ENCODE measurements around the gene MBD6.

Gene MBD6, protein sequence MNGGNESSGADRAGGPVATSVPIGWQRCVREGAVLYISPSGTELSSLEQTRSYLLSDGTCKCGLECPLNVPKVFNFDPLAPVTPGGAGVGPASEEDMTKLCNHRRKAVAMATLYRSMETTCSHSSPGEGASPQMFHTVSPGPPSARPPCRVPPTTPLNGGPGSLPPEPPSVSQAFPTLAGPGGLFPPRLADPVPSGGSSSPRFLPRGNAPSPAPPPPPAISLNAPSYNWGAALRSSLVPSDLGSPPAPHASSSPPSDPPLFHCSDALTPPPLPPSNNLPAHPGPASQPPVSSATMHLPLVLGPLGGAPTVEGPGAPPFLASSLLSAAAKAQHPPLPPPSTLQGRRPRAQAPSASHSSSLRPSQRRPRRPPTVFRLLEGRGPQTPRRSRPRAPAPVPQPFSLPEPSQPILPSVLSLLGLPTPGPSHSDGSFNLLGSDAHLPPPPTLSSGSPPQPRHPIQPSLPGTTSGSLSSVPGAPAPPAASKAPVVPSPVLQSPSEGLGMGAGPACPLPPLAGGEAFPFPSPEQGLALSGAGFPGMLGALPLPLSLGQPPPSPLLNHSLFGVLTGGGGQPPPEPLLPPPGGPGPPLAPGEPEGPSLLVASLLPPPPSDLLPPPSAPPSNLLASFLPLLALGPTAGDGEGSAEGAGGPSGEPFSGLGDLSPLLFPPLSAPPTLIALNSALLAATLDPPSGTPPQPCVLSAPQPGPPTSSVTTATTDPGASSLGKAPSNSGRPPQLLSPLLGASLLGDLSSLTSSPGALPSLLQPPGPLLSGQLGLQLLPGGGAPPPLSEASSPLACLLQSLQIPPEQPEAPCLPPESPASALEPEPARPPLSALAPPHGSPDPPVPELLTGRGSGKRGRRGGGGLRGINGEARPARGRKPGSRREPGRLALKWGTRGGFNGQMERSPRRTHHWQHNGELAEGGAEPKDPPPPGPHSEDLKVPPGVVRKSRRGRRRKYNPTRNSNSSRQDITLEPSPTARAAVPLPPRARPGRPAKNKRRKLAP

GRCh38 chr12:57522011-57522886 is at the start of gene MBD6:
MBD6 (plus strand) TSS chr12:57522824; CDS start chr12:57524304, 1,480 bp downstream.
- peak; percentile 96 for DNase-seq
- in situ Hi-C loops (cut with HindIII; ENCODE audit: low pct_ligation_motif_present, low pct_unique_long_range_greater_than_20kb, low sequenced_read_pairs) = no loop called here

DNA sequence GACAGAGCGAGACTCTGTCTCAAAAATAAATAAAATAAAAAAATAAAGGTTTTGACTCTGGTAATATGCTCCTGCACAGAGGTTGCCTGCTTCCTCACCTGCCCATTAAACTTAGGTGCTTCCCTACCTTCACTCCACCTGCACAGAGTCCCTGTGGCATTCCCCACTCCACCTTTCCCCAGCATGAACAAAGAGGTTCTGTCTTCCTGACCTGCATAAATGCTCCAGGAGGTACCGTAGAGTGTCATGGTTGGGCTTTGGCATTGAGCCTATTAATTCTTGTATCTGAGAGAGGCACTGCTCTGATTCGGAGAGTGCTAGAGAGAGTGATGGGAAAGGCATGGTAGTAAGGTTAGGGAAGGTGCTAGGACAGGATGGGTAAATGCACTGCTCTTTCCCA is 49.2 kb upstream of the MBD6 start:
- DNase-seq = no peak
- in situ Hi-C loops (cut with HindIII; ENCODE audit: low pct_ligation_motif_present, low pct_unique_long_range_greater_than_20kb, low sequenced_read_pairs) = loop anchor here (25.0 kb wide), 1 partner anchor 186 kb away; no protein-coding TSS in a partner anchor

GRCh38 chr12:57473886-57474285 is 48.7 kb upstream of the MBD6 start:
- in situ Hi-C loops (cut with HindIII; ENCODE audit: low pct_ligation_motif_present, low pct_unique_long_range_greater_than_20kb, low sequenced_read_pairs) = loop anchor here (25.0 kb wide), 1 partner anchor 187 kb away; no protein-coding TSS in a partner anchor

GRCh38 chr12:57474430-57474829 is 48.2 kb upstream of the MBD6 start:
- in situ Hi-C loops (cut with HindIII; ENCODE audit: low pct_ligation_motif_present, low pct_unique_long_range_greater_than_20kb, low sequenced_read_pairs) = loop anchor here (25.0 kb wide), 1 partner anchor 187 kb away; no protein-coding TSS in a partner anchor
- no peak for DNase-seq

More at GRCh38 chr12:57473886-57474285, 48.7 kb upstream of the MBD6 start:
- DNase-seq = no peak

DNA sequence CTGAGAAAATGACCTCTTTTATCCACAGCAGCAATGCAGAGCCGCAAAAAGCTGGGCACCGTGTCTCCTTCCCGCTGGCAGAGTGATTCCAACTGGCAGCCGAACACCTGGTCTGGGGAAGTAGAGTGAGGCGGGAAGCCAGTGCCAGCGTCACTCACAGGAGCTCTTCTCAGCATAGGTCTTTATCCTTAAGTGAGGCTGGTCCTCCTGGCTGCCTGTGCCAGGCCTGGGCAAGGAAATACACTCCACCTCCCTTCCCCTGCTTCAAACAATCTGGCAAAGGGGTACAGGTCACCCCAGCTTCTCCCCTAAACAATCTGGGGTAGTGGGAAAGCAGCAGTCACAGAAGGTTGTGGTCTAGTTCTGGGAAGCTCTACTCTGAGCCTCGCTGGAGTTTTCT is 47.8 kb upstream of the MBD6 start:
- in situ Hi-C loops (cut with HindIII; ENCODE audit: low pct_ligation_motif_present, low pct_unique_long_range_greater_than_20kb, low sequenced_read_pairs) = loop anchor here (25.0 kb wide), 1 partner anchor 188 kb away; no protein-coding TSS in a partner anchor
- no peak for DNase-seq

GRCh38 chr12:57475271-57476161 is 47.1 kb upstream of the MBD6 start:
- in situ Hi-C loops (cut with HindIII; ENCODE audit: low pct_ligation_motif_present, low pct_unique_long_range_greater_than_20kb, low sequenced_read_pairs) = no loop called here
- DNase-seq = peak; percentile 50

- in situ Hi-C loops (cut with HindIII; ENCODE audit: low pct_ligation_motif_present, low pct_unique_long_range_greater_than_20kb, low sequenced_read_pairs) = no loop called here
Measured at GRCh38 chr12:57476162-57476992, 46.2 kb upstream of the MBD6 start.

GRCh38 chr12:57476993-57477709 is 45.5 kb upstream of the MBD6 start:
- no peak for DNase-seq
- in situ Hi-C loops (cut with HindIII; ENCODE audit: low pct_ligation_motif_present, low pct_unique_long_range_greater_than_20kb, low sequenced_read_pairs) = no loop called here

More at GRCh38 chr12:57476162-57476992, 46.2 kb upstream of the MBD6 start:
- no peak for DNase-seq

GRCh38 chr12:57477710-57478681 is 44.6 kb upstream of the MBD6 start:
- DNase-seq = no peak
- in situ Hi-C loops (cut with HindIII; ENCODE audit: low pct_ligation_motif_present, low pct_unique_long_range_greater_than_20kb, low sequenced_read_pairs) = no loop called here

GRCh38 chr12:57479043-57479375 is 43.6 kb upstream of the MBD6 start:
- no peak for DNase-seq
- in situ Hi-C loops (cut with HindIII; ENCODE audit: low pct_ligation_motif_present, low pct_unique_long_range_greater_than_20kb, low sequenced_read_pairs) = no loop called here

- in situ Hi-C loops (cut with HindIII; ENCODE audit: low pct_ligation_motif_present, low pct_unique_long_range_greater_than_20kb, low sequenced_read_pairs) = no loop called here
- no peak for DNase-seq
Measured at GRCh38 chr12:57479376-57480115, 43.1 kb upstream of the MBD6 start, which contains the start of gene ARHGAP9. ARHGAP9 (minus strand) TSS chr12:57479866; CDS start chr12:57479406, 460 bp downstream.

DNA sequence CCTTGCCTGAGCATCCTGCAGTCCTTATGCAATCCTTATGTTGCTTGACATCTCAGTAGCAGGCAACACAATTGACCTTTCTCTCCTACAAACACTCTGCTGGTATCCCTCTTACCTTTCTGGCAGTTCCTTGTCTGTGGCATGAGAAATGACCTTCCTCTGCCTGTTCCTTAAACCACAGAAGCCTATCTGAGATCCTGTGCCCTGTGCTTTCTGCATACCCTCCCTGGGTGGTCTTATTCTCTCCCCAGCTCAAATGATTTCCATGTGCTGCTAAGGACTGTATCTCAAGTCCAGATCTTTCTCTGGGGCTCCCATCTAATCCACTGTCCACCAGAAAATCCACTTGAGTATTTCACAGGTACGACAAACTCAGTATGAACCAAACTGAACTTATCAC is 41.0 kb upstream of the MBD6 start:
- DNase-seq = no peak
- in situ Hi-C loops (cut with HindIII; ENCODE audit: low pct_ligation_motif_present, low pct_unique_long_range_greater_than_20kb, low sequenced_read_pairs) = no loop called here

DNA sequence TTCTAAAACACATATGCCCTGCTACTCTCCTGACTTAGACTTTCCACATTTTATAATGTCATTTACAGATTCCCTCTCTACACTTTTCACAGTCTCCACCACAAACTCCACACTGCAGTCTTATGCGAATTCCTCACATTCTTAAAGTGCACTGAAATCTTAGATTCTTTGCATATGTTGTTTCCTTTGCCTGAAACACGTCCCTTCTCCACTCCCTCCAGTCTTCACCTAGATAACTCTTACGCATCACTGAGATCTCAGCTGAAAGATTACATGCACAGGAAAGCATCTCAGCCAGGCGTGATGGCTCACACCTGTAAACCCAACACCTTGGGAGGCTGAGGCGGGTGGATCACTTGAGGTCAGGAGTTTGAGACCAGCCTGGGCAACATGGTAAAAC is 39.2 kb upstream of the MBD6 start:
- in situ Hi-C loops (cut with HindIII; ENCODE audit: low pct_ligation_motif_present, low pct_unique_long_range_greater_than_20kb, low sequenced_read_pairs) = no loop called here
- DNase-seq = peak; percentile 89

DNA sequence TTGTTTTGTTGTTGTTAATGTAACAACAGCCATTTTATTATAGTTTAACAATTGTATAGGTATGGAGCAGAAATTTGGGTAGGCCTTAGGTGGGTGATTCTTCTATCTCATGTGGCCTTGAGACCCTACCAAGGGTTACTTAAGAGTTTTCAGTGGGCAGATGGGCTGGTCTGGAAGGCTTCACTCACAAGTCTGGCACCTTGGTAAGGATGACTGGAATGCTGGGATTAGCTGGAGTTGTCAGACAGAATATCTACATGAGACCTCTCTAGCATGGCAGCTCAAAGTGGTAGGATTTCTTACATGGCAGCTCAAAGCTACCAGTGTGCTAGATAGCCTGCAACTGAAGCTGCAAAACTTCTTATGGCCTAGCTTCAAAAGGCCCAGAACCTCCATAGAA is 36.9 kb upstream of the MBD6 start:
- in situ Hi-C loops (cut with HindIII; ENCODE audit: low pct_ligation_motif_present, low pct_unique_long_range_greater_than_20kb, low sequenced_read_pairs) = no loop called here
- no peak for DNase-seq
